GM13976 (cell line): ENCODE data around the gene NDUFV2.

ENCODE experiments used
- DNase-seq: peaks from one replicate; pipeline ENCODE4 v3.0.0; 2012; ENCODE audit warnings: low spot score
- CTCF ChIP-seq: IDR thresholded peaks from 2 replicates; pipeline ENCODE4 v1.5.1; 2012; ENCODE audit warnings: borderline replicate concordance, mild to moderate bottlenecking; ENCODE audit not compliant: insufficient read depth; ENCODE audit errors: extremely low read depth, missing control alignments, control extremely low read depth
- in situ Hi-C: fragments of 300-500 bp; cut with MboI; formaldehyde crosslinking; loops from one replicate; pipeline ENCODE4 v1.12.0; 2022; ENCODE audit warnings: low sequenced_read_pairs, mixed read lengths, inconsistent platforms; ENCODE audit not compliant: unreplicated experiment

NDUFV2 gene

GRCh38 chr18:9102508-9103375 is at the start of gene NDUFV2:
Gene NDUFV2, plus strand, starts transcription at chr18:9102699. Its CDS starts 45 bp downstream, at chr18:9102744.
- no peak for TF ChIP-seq CTCF
- DNase-seq = peak; percentile 99
- in situ Hi-C loops = no loop called here

- DNase-seq = no peak
- TF ChIP-seq CTCF = no peak
- in situ Hi-C loops = no loop called here
These were observed 48.7 kb upstream of the NDUFV2 start for GRCh38 chr18:9053814-9054213.

- in situ Hi-C loops = no loop called here
- TF ChIP-seq CTCF = no peak
- peak; percentile 50 for DNase-seq
These were observed 47.3 kb upstream of the NDUFV2 start for GRCh38 chr18:9055185-9055584.

- no peak for DNase-seq
- TF ChIP-seq CTCF = no peak
- in situ Hi-C loops = no loop called here
These were observed 46.9 kb upstream of the NDUFV2 start for GRCh38 chr18:9055626-9056025.

- in situ Hi-C loops = no loop called here
- DNase-seq = no peak
- no peak for TF ChIP-seq CTCF
These were observed 44.9 kb upstream of the NDUFV2 start for GRCh38 chr18:9057646-9058045.

GRCh38 chr18:9058406-9058805 is 44.1 kb upstream of the NDUFV2 start:
- DNase-seq = no peak
- in situ Hi-C loops = no loop called here
- TF ChIP-seq CTCF = no peak
